Renal cortex interstitium (tissue), 11 donors: Measurements from ENCODE around the gene SUMF1. TPM values are rescaled to one million over a fixed set of nuclear protein-coding genes. Genes with fewer than 3 reads are reported as not detected.
A peak's percentile ranks its signal among the peaks of the same experiment; 100 is the strongest.

Experiments used
- DNase-seq, 11 donors: peaks; one replicate each; pipeline ENCODE4 v3.0.0-alpha.2; 2013; ENCODE audit warnings: low read depth in 9 of 11, low spot score in 4 of 11; ENCODE audit errors: extremely low read depth in 1 of 11
- polyA plus RNA-seq, 3 donors: library from polyadenylated mRNA; unstranded; fragments of 120-200 nt; gene quantifications; one replicate each; pipeline ENCODE4 v1.2.1, GENCODE V29; 2013; ENCODE audit not compliant: insufficient read length in 3 of 3

The SUMF1 gene
- polyA plus RNA-seq, 3 donors = 45.2 to 51.6 (median 48.5) TPM

DNA sequence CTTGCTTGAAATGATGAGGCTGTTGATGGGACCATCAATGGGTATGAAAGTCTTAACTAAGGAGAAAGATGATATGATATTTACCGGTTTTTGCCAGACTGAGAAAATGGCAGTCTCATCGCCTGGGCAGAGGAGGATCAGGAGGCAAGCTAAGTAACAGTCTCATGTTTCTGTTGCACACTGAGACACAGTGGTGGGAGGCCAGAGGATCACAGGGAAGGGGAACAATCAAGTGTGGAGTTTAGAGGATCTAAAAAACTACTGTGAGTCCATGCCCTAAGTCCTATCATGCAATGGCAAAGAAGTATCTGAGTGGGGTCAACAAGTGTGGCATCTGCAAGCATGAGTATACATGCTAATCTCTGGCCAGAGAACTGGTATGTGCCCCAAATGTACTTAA lies 62.2 kb downstream of the SUMF1 start:
- DNase-seq = no peak

DNA sequence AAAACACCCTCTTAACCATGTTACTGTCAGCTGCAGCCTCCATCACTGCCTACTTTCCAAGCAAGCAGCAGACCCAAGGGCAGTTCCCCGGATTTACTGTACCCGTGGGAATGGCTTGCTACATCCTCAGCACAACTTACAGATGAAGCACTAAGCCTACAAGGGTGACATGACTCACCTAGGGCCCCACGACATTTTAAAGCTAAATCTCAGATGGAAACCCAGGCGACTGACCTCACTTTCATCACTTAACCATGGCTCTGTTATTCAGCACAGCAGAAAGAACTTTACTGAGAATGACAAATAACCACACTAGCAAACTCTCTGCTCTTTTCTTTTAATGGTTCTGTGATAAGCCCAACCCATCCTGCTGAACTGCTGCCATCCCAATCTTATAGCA lies 65.6 kb downstream of the SUMF1 start:
- DNase-seq = no peak

DNA sequence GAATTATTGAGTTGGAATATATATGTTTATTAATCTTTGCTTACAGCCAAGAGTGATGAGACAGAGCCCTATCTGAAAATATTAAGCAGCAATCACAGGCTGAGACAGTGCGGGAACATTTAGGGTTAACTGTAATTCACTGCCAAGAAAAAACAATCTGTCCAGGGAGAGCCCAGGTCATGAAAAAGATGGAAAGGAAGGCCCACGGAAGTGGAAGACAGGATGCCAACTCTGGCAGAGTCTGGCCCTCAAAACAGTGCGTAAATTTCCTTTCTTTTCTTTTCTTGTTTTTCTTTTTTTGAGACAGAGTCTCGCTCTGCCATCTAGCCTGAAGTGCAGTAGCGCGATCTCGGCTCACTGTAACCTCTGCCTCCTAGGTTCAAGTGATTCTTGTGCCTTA lies 67.6 kb downstream of the SUMF1 start:
- no peak for DNase-seq

DNA sequence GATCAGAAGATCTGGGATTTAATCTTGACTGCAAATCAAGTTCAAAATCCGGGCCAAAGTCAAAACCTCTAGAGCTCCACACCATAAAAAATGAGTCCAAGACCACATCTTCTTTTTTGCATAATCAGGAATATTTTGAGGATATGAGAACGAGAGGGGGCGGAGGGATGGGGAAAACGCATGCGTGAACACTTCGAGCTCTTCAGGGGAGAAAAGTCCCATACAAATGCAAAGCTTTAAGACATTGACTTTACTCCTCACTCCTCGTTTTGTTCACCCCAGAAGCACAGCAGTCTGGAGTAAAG lies 68.2 kb downstream of the SUMF1 start:
- peak in 9 of 11 donors; percentile 15 to 65 (median 36) for DNase-seq

DNA sequence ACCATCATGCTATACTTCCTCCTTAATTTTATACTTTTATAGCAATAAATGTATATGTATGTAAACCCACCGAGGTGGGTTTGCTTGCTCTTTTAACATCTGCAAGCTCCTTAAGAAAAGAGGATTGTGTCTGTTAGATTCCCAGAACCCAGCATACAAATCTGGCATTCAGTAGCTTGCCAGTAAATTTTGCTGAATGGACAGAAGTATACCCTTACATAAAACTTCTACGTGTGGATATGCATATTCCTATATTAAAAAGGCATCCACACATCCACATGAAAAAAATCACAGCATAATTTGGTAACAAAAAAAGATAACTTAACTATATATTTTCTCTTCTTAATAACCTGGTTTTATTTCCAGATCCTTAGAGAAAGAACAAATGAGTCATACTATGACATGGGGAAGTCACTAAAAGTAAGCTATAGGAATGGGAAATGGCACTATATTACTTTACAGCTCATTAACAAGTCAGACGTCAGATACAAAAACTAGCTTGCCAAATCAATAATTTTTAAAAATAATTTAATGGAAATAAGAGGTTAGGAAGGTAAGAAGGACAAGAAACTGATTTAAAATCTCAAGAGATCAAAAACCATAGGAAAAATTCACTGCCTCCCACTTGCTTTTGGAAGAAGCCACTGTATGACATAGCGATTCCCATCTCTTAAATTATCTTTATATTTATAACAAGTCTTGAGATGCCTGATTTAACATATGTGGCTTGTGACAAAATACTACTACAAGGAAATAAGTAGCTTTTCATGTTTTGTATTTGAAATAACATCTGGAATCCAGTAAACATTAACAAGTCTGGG lies 68.7 kb downstream of the SUMF1 start:
- no peak for DNase-seq

DNA sequence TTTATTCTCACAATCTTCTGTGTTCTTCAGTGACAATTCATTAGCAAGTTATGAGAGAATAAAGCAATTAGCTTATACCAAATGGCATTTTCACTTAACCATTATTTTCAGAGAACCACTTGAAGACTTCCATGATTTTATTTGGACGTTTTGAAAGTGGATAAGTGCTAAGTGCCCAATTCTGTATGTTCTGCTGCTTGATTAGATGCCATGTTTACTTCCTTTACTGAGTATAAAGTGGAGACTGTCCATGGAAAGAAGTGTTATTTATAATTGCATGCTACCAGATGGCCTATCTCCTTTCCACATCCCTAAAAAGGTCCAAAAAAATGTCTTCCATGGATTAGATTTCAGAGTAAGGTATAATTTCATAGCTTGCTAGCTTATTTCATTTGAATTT lies 69.6 kb downstream of the SUMF1 start:
- no peak for DNase-seq

DNA sequence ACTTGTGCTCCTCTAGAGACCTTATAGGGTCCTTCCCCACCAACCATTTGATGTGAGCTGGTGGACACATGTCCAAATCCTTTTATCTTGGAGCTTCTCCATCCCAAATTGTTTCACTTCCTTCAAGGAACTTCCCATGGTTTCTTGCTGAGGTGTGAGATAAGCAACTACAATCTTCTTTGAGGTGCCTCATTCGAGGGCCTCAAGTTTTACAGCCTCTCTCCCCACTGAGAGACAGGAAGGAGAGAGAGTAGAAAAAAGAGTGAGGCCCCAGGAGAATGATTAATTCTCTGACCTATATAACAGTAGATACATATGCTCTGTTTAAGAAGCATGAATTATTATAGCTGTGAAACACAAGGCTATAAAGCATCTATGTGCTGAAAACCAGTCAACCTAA lies 70.5 kb downstream of the SUMF1 start:
- no peak for DNase-seq

DNA sequence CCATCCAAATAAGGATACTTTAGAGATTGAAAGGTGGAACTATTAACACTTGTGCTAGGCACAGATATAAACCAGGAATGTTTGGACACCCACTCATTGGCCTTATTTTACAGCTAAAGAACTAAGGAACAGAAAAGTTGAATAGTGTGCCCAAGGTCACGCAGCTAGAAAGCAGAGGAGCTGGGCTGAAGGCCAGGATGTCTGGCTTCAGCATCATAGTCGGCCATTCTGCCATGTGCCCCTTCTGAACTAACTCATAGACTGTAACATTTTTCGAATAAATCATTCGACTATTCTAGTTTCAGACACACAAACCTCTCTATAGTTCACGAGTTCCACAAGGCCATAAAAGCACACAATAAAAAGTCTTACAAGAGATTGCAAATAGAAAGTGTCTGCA lies 71.1 kb downstream of the SUMF1 start:
- DNase-seq = no peak

DNA sequence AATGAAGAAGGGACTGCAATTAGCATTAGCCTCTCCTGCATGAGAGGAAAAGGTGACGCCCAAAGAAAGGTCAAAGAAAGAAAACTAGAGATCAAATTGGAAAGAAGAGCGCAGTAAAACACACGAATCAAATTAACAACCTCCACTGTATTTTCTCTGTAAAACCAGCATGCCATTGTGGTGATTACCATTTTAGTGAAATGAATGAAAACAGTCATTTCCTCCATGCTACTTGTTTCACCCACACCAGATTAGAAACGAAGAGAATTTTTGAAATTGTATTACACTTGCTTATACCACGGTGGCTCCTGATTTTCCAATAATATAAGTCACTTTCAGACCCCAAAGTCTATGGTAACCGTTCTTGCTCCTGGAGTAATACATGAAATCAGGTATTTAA lies 71.6 kb downstream of the SUMF1 start:
- DNase-seq = no peak

DNA sequence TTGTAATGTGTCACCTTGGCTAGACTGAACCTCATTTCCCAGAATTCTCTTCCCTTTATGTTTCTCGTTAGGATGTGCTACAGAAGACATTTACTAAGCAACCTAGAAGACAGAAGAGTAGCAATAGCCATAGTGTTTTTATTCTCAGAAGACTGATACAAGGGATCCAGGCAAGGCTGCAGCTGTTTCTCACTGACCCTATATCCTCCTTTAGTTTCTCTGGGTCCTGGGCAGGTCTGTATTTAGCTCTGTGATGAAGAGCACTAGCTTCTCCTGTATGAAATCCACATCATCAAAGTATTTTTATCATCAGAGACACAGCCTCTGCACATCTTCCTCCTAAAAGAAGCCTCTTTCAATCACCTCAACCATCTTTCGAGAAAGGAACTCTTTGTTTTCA lies 72.5 kb downstream of the SUMF1 start:
- no peak for DNase-seq

DNA sequence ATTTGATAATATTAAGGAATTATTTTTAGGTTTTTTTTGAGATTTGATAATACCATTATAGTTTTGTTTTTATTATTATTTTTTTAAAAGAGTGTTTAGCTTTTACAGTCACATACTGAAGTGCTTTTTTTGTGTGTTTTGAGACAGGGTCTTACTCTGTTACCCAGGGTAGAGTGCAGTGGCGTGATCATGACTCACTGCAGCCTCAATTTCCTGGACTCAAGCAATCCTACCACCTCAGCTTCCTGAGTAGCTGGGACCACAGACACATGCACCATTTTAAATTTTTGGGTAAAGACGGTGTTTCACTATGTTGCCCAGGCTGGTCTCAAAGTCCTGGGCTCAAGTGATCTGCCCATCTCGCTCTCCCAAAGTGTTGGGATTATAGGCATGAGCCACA lies 73.0 kb downstream of the SUMF1 start:
- DNase-seq = no peak

DNA sequence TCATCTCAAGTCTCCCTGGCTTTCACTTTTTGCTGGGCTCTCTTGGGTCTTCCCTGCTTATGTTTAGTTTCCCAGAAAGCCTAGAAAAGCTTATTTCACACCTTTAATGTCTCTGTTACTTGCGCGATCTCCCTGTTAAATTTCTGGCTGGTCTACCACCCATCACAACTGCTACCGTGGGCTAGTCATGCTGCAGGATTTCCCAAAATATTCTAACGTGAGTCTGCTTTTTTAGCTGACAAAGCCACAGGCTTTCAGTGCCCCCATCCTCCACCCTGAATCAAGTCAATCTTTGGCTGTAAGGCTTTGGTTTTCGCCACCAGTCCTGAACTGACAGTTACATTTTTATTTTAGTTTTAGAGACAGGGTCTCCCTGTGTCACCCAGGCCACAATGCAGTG lies 74.1 kb downstream of the SUMF1 start:
- DNase-seq = no peak

DNA sequence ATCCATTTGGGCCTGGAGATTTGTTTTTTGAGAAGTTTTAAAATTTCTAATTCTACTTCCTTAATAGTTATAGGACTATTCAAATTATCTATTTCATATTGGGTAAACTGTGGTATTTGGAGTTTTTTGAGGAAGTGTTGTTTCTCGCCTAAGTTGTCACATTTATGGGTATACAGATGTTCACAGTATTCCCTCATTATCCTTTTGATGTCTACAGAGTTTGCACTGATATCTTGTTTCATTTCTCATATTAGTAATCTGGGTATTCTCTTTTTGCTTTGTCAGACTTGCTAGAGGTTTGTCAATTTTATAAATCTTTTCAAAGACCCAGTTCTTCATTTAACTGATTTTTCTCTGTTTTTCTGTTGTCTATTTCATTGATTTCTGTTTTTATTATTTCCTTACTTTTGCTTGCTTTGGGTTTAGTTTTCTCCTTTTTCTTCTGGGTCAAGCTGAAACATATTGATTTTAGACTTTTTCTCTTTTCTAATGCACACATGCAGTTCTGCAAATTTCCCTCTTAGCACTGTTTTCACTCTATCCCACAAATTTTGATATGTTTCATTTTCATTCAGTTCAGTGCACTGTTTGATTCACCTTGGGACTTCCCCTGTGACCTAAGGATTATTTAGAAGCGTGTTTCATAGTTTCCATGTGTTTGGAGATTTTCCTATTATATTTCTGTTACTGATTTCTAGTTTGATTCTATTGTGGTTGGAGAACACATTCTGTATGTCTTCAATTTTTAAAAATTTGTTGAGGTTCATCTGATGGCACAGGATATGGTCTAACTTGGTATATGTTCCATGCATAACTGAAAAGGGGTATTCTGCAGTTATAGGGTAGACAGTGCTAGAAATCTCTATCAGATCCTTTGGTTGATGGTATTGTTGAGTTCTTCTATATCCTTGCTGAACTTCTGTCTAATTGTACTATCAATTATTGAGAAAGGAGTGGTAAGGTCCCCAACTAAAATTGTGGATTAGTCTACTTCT lies 79.6 kb downstream of the SUMF1 start:
- DNase-seq = no peak

DNA sequence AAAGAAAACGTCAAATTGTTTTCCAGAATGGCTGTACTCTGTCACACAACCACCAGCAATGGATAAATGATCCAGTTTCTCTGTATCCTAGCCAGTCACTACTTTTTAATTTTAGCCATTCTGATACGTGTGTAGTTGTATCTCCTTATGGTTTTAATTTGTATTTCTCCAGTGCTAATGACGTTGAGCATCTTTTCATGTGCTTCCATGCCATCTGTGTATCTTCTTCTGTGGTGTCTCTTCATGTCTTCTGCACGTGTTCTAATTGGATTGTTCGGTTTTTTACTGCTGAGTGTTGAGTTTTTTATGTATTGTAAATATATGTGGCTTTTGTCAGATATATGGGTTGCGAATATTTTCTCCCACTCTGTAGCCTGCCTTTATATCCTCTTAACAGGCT lies 81.9 kb downstream of the SUMF1 start:
- DNase-seq = no peak

DNA sequence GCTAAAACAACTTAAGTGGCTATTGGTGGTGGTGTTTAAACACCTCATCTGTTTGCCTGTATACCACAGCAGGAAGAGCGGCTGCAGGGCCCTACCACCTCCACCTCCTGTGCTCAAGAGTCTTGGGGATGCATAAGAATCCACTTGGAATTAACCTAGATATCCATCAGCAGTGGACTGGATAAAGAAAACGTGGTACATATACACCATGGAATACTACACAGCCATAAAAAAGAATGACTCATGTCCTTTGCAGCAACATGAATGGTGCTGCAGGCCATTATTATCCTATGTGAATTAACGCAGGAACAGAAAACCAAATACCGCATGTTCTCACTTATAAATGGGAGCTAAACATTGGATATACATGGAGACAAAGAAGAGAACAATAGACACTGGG lies 87.1 kb downstream of the SUMF1 start:
- DNase-seq = no peak

DNA sequence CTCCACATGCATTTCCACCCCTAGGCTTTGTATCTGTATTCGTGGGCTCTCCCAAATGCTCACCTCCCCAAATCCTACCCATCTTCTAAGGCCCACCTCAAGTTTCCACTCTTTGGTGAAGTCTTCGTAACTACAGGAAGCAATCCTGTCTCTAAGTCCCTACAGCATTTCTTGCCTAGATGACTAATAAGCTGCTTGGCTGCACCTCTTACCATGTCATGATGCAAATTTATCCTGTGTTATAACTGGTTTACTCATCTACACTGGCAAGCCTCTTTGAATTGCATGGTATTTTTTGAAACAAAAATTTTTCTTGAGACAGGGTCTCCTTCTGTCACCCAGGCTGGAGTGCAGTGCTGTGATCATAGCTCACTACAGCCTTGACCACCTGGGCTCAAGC lies 90.6 kb downstream of the SUMF1 start:
- no peak for DNase-seq

DNA sequence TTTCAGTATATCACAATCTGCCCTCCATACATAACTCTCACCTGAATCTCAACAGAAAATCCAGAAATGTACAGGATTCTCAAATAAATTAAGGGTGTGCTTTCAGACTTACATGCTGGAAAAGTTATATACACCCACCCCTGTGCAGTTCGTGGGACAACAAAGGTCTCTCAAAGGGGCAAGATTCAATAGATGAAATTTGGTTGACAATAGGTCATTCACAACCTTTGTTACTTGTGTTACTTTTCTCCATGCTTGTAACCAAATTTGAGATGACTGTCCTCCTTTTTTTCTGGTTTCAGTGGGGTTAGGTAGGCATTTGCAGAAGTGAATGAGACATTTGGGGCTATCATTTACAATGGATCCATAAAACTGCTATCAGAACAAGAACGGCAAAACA lies 91.2 kb downstream of the SUMF1 start:
- DNase-seq = no peak

DNA sequence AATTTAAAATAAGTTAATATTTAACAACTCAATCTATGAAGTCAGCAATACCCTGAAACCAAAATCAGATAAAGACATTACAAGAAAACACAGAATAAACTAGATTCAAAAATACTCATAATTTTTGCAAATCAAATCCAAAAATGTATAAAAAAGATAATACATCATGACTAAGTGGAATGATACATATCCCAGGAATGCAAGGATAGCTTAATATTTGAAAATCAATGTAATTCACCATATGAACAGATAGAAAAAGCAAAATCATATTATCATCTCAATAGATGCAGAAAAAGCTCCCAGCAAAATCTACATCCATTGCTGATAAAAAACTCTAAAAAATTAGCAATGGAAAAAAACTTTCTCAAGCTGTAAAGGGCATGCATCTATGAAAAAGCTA lies 93.4 kb downstream of the SUMF1 start:
- no peak for DNase-seq

DNA sequence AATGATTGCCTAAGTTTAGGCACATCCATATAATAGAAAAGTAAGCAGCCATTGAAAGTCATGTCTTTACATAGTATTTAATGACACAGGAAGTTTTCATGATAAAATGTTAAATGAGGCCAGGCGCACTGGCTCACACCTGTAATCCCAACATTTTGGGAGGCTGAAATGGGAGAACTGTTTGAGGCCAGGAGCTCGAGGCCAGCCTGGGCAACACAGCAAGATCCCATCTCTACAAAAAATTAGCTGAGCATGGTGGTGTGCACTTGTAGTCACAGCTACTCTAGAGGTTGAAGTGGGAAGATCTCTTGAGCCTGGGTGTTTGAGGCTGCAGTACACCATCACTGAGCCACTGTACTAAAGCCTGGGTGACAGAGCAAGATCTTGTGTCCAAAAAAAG lies 104.5 kb downstream of the SUMF1 start:
- no peak for DNase-seq

DNA sequence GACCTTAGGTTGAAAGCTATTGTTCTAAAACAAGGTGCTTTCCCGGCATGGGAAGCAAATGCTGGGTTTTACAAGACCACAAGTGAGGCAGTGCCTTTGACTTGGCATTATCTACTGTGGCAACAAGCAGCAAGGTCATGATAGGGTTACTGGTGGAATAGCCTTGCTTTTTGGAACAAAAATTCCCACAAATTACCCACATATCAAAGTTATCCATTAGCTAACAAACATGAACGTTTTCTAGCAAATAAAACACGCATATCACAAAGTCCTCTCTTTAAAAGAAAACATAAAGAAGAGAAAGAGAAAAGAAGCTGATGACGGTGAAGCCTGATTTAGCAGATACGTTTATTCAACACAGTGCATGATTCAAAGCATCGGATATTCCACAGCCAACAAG lies 106.3 kb downstream of the SUMF1 start:
- DNase-seq = no peak
